ENCODE results near the gene TPK1.

GRCh38 chr7:144738146-144738545 is 97.7 kb downstream of the TPK1 start:
- no peak for TF ChIP-seq EZH2 (IDR thresholded peaks at IDR 0.05; ENCODE audit: insufficient read depth, low read length)
- TF ChIP-seq CTCF (IDR thresholded peaks at IDR 0.05; ENCODE audit: insufficient read depth, low read depth, low read length): no peak

All from astrocyte (in vitro differentiated cells and primary cell).